ENCODE measurements around the gene FCHSD2. TPM values are rescaled to one million over a fixed set of nuclear protein-coding genes. Genes with fewer than 3 reads are reported as not detected.

The FCHSD2 gene
- total RNA-seq, 1 donor from 2014 or later, result 22.2 TPM

DNA sequence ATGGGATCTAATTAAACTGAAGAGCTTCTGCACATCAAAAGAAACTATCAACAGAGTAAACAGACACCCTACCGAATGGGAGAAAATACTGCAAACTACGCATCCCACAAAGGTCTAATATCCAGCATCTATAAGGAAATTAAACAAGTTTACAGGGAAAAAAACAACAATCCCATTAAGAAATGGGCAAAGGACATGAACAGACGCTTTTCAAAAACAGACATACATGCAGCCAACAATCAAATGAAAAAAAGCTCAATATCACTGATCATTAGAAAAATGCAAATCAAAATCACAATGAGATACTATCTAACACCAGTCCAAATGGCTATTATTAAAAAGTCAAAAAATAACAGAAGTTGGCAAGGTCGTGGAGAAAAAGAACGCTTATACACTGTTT is 117.5 kb downstream of the FCHSD2 start:
- no peaks in the 10 kb centered on the region for H3F3A ChIP-seq (ENCODE audit: low read depth)
- H3K36me3 Mint-ChIP-seq, result peaks cover 48% of the 10 kb centered on the region
- peaks cover 8% of the 10 kb centered on the region for H3K4me1 ChIP-seq
- TF ChIP-seq, protein P1, sequence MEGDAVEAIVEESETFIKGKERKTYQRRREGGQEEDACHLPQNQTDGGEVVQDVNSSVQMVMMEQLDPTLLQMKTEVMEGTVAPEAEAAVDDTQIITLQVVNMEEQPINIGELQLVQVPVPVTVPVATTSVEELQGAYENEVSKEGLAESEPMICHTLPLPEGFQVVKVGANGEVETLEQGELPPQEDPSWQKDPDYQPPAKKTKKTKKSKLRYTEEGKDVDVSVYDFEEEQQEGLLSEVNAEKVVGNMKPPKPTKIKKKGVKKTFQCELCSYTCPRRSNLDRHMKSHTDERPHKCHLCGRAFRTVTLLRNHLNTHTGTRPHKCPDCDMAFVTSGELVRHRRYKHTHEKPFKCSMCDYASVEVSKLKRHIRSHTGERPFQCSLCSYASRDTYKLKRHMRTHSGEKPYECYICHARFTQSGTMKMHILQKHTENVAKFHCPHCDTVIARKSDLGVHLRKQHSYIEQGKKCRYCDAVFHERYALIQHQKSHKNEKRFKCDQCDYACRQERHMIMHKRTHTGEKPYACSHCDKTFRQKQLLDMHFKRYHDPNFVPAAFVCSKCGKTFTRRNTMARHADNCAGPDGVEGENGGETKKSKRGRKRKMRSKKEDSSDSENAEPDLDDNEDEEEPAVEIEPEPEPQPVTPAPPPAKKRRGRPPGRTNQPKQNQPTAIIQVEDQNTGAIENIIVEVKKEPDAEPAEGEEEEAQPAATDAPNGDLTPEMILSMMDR (IDR thresholded peaks at IDR 0.05), result no peak
- TF ChIP-seq EZH2phosphoT487 (IDR thresholded peaks at IDR 0.05) (no peak), EZH2 (IDR thresholded peaks at IDR 0.05) (no peak)
- H3K27me3 ChIP-seq, result no peaks in the 10 kb centered on the region
- DNase-seq (ENCODE audit: low spot score), result no peak
- no peak overlapping the region for H3K9ac ChIP-seq
- no peak overlapping the region for H3K4me3 ChIP-seq
- H3K4me2 ChIP-seq, result no peak overlapping the region
- H3K27me3 Mint-ChIP-seq (ENCODE audit: insufficient read depth, low read depth), result peaks cover 4% of the 10 kb centered on the region
- no peak overlapping the region for H3K27ac Mint-ChIP-seq
- no peaks in the 10 kb centered on the region for H3K36me3 ChIP-seq
- peaks cover 9% of the 10 kb centered on the region for H3K9me3 ChIP-seq (ENCODE audit: low read depth)
- no peak overlapping the region for H2AFZ ChIP-seq (replicated peaks)
- peaks cover 55% of the 10 kb centered on the region for H3K9me3 Mint-ChIP-seq
- H3K27ac ChIP-seq, result no peak overlapping the region
- H3K4me3 Mint-ChIP-seq, result no peak overlapping the region
- peaks cover 5% of the 10 kb centered on the region for H3K79me2 ChIP-seq (ENCODE audit: low read depth)
- H4K20me1 ChIP-seq (ENCODE audit: low read depth), result no peaks in the 10 kb centered on the region
- no peaks in the 10 kb centered on the region for H3K4me1 Mint-ChIP-seq

DNA sequence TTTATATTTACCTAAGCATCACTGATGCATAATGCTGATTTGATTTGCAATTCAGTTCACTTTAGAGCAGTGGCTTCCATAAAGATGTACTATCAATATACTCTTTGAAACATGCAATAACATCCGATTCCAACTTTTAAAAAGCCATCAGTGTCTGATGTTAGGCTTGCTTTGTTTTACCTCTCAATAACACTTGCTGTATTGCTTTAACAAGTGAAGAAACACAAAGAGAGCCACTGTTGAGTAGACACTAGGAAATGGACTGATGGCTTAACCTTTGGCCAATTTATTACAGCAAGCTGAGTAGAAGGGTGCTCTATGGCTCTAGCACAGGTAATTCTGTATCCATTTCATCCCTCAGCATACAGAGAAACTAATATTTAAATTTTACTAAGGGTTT is 122.1 kb downstream of the FCHSD2 start:
- H3K4me1 ChIP-seq, result peaks cover 18% of the 10 kb centered on the region
- Mint-ChIP-seq H3K27ac (no peak overlapping the region), H3K9me3 (peaks cover 22% of the 10 kb centered on the region), H3K4me1 (no peaks in the 10 kb centered on the region), H3K36me3 (peaks cover 22% of the 10 kb centered on the region), H3K27me3 (ENCODE audit: insufficient read depth, low read depth) (no peaks in the 10 kb centered on the region), H3K4me3 (no peak overlapping the region)
- no peak overlapping the region for H3K27ac ChIP-seq
- H3K79me2 ChIP-seq (ENCODE audit: low read depth), result peaks cover 9% of the 10 kb centered on the region
- H3K4me2 ChIP-seq, result no peak overlapping the region
- no peaks in the 10 kb centered on the region for H3K27me3 ChIP-seq
- no peaks in the 10 kb centered on the region for H3K36me3 ChIP-seq
- peaks cover 7% of the 10 kb centered on the region for H3K9me3 ChIP-seq (ENCODE audit: low read depth)
- no peaks in the 10 kb centered on the region for H3F3A ChIP-seq (ENCODE audit: low read depth)
- H3K4me3 ChIP-seq, result no peak overlapping the region
- DNase-seq (ENCODE audit: low spot score), result no peak
- TF ChIP-seq EZH2 (IDR thresholded peaks at IDR 0.05), result no peak
- TF ChIP-seq EZH2phosphoT487 (IDR thresholded peaks at IDR 0.05), result no peak
- TF ChIP-seq, protein P1 (IDR thresholded peaks at IDR 0.05), result no peak
- H2AFZ ChIP-seq (replicated peaks), result no peak overlapping the region
- no peaks in the 10 kb centered on the region for H4K20me1 ChIP-seq (ENCODE audit: low read depth)
- H3K9ac ChIP-seq, result no peak overlapping the region

DNA sequence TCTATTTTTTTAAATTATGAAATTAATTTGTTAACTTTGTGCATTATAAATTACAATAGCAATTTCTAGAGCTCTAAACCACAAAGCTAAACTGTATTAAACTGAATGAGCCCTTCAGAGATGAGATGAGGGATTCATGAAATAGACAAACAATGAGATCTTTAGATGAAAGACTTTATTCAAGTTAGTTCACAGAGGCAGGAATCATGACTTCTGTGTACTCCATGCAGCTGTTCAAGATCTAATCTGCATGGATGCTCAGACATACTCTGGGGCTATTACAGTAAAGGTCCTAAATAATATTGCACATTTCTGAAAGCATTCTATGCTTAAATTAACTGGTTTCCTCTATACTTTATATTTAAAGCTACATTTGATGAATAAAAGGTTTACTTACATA is 122.7 kb downstream of the FCHSD2 start:
- H3K4me3 Mint-ChIP-seq, result no peak overlapping the region
- TF ChIP-seq, protein P1 (IDR thresholded peaks at IDR 0.05), result no peak
- TF ChIP-seq EZH2phosphoT487 (IDR thresholded peaks at IDR 0.05) (no peak), EZH2 (IDR thresholded peaks at IDR 0.05) (no peak)

More for the DNA sequence above, 122.7 kb downstream of the FCHSD2 start:
- H3K9me3 ChIP-seq (ENCODE audit: low read depth), result peaks cover 3% of the 10 kb centered on the region
- no peak overlapping the region for H3K9ac ChIP-seq
- DNase-seq (ENCODE audit: low spot score), result no peak
- no peak overlapping the region for H3K4me2 ChIP-seq
- no peak overlapping the region for H3K27ac ChIP-seq
- H3K4me3 ChIP-seq, result no peak overlapping the region
- Mint-ChIP-seq H3K9me3 (peaks cover 16% of the 10 kb centered on the region), H3K4me1 (no peaks in the 10 kb centered on the region), H3K27ac (no peak overlapping the region), H3K36me3 (peaks cover 16% of the 10 kb centered on the region), H3K27me3 (ENCODE audit: insufficient read depth, low read depth) (no peaks in the 10 kb centered on the region)
- H4K20me1 ChIP-seq (ENCODE audit: low read depth), result no peaks in the 10 kb centered on the region
- H3K79me2 ChIP-seq (ENCODE audit: low read depth), result peaks cover 9% of the 10 kb centered on the region
- H2AFZ ChIP-seq (replicated peaks), result no peak overlapping the region
- H3F3A ChIP-seq (ENCODE audit: low read depth), result no peaks in the 10 kb centered on the region
- H3K27me3 ChIP-seq, result no peaks in the 10 kb centered on the region
- no peaks in the 10 kb centered on the region for H3K36me3 ChIP-seq
- peaks cover 18% of the 10 kb centered on the region for H3K4me1 ChIP-seq
